HuH-7 (cell line): ENCODE data around the gene GSS.
"Not testable (repeated sequence)": the region's sequence is repeated elsewhere in the genome, so short reads cannot be mapped to it uniquely, and the experiment has no call there.

Experiments used
- DNase-seq: peaks from one replicate; pipeline ENCODE4 v3.0.0; 2011; ENCODE audit warnings: low spot score

GSS gene

DNA sequence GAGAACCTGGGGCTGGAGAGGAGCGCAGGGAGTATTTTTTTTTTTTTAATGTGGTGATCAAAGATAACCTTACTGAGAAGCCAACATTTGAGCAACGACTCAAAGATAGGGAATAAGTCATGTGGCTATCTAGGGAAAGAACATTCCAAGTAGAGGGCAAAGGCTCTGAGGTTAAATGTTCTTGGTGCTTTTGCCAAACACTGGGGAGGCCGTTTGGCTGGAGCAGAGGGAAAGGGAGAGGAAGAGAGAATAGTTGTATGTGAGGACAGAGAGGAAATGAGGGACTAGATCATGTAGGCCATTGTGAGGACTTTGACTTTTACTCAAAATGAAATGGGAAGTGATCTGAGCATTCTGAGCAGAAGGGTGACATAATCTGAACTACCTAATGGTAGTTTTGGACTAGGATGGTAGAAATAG, 51.4 kb downstream of the GSS start:
- DNase-seq = no peak

GRCh38 chr20:34898731-34899130, 56.9 kb downstream of the GSS start:
- DNase-seq = not testable (repeated sequence)

GRCh38 chr20:34898129-34898528, 57.5 kb downstream of the GSS start:
- DNase-seq = not testable (repeated sequence)

- no peak for DNase-seq
Measured at GRCh38 chr20:34896086-34896621, 59.5 kb downstream of the GSS start.

DNA sequence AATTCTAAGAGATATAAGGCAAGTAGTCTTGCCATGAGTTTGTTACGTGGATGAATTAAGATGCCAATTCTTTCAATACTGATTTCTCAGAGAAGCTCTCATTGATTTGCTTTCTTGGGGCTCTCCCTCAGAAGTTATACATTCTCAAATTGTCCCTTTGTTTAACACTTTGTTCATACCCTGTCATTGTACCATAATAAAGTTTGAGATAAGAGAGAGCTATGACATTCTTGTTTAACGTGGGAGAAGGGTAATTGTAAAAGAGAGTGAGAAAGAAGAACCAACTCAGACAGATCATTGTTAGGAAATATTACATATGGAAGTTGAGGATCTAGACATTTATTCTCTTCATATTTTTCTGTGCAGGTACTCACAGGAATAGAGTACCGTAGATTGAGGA, 60.1 kb downstream of the GSS start:
- no peak for DNase-seq

DNA sequence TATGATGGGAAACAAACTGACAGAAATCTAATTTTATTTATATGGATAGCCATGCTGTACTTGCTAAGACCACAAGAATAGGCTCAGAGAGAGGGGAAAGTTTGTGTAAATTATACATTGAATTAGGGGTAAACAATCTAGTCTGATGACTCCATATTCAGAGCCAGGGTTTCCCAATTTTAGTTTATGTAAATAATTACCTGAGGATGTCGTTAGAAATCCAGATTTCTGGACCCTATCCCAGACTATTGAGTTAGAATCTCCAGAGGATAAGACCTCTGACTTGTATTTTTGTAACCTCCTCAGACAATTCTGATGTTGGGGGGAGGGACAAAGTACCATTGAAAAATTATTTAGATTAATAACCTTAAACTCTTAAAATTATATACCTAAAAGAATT, 60.9 kb downstream of the GSS start:
- no peak for DNase-seq

GRCh38 chr20:34892671-34893070, 62.9 kb downstream of the GSS start:
- no peak for DNase-seq

DNA sequence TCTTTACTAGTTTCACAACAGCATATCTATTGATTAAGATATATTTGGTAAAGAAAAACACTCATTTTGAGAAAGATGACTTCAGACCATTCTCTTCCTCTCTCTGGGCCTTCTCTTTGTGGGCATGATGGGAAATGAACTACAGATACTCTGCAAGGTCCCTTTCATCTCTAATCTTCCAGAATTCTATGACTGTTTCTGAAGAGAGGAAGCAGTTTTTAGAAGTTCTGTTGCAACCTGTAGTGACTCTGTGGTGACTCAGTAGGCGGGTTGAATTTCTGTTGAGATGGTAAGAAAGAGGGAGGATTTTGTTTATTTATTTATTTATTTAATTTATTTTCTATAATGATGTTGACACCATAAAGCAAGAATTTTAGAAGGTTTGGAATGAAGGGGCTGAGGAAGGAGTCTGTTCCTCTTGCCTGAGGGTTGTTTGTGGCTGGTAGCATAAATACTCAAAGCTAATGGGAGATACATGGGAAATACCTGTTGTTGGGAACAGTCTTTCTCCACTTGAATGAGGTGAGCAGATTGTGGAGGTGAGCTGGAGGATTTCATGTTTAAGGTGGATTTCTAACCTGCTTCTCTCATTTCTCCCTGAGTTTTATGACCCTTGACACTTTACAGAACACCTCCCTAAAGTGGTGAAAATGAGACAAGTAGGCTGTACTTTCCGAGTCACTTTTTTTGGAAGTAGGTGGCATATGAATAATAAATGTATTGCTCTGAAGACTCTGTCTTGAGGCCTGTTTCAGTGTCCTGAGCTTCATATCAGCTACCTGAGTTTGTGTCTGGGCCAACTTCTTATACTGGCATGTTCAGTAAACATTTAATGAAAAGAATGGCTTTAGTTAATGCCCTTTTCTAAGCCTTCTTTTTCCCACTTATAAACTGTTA, 64.2 kb downstream of the GSS start:
- DNase-seq = no peak

GRCh38 chr20:34888468-34888867, 67.1 kb downstream of the GSS start:
- no peak for DNase-seq

DNA sequence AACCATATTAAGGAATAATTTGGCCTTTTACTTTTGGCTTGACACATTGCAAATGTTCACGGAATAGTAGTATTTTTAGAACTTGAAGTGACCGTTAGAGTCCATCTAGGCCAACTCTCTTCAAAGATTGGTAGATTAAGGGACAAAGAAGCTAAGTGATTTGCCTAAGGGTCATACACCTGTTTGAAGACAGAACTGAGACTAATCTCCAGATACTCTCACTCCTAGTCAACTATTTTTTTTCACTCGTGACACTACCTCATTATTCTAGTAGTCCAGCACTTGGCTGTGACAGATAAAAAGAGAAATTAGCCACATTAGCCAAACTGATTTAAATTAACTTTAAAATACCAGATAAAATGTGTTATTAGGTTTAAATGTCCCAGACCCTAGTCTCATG, 68.6 kb downstream of the GSS start:
- no peak for DNase-seq

GRCh38 chr20:34886122-34886521, 69.5 kb downstream of the GSS start:
- no peak for DNase-seq

GRCh38 chr20:34884260-34884659, 71.3 kb downstream of the GSS start:
- DNase-seq = no peak

DNA sequence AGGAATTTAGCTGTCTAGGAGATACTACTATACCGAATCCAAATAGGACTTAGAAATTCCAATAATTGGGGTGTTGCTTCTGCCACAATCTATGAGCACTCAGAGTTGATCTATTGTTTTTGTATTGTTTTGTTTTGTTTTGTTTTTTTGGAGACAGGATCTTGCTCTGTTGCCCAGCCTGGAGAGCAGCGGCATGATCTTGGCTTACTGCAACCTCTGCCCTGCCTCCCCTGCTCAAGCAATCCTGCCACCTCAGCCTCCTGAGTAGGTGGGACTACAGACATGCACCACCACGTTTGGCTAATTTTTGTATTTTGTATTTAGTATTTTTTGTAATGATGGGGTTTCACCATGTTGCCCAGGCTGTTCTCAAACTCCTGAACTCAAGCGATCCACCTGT, 71.8 kb downstream of the GSS start:
- no peak for DNase-seq

DNA sequence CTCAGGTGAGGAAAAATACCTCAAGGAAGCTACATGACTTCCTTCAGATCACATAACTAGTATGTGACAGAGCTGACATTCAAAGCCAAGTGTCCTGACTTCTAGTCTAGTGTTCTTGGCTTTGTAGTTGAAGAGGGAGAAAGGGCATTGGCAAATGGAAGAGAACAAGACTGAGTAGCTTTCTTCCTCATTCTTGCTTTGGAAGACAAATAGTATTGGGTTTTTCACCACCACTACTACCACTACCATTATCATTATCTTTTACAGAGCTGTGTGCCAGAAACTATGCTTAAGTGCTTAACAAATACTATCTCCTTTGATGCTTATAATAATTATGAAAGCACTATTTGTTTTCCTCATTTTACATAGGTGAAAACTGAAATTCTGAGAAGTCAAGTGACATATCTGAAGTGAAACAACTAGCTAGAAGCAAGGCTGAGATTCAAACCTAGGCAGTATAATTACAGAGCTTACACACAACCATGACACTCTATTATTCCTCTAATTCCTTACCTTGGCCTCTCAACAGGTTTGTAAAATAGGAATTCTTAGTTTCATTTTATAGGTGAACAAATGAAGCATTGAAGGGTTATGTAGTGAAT, 72.4 kb downstream of the GSS start:
- no peak for DNase-seq

- DNase-seq = no peak
Measured at GRCh38 chr20:34881689-34882088, 73.9 kb downstream of the GSS start.

DNA sequence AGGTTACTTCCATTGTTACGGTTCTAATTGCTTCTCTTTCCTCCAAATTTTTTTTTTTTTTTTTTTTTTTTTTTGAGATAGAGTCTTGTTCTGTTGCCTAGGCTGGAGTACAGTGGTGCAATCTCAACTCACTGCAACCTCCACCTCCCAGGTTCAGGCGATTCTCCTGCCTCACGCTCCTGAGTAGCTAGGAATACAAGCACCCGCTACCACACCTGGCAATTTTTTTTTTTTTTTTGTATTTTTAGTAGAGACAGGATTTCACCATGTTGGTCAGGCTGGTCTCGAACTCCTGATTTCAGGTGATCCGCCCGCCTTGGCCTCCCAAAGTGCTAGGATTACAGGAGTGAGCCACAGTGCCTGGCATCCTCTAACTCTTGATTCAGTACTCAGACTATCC, 74.6 kb downstream of the GSS start:
- DNase-seq = not testable (repeated sequence)

DNA sequence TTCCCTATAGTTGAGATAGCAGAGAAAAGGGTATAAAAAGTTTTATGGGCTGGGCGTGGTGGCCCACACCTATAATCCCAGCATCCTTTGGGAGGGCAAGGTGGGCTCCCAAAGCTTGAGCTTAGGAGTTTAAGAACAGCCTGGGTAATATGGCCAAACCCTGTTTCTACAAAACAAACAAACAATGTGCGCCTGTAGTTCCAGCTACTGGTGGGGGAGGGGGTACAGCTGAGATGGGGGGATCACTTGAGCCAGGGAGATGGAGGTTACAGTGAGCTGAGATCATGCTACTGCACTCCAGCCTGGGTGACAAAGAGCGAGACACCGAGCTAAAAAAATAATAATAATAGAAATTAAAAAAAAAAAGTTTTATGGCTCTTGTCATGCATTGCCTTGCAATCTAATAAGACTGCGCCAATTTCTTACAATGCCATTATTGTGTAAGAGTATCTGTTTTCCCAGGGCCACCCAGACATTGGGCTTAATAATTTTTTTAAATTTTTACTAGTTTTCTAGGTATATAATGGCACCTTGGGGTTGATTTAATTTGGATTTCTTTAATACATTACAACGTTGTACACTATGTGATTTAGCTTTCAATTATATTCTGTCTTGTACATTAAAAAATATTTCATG, 75.3 kb downstream of the GSS start:
- no peak for DNase-seq
